ENCODE data around the gene RSPH6A. TPM values are rescaled to one million over a fixed set of nuclear protein-coding genes. Genes with fewer than 3 reads are reported as not detected.

The RSPH6A gene
- total RNA-seq, 1 donor from 2014 or later: not detected

- intact Hi-C loops (cut with DNase I): no loop called here
- Histone ChIP-seq H3K4me3 (no peak overlapping the region), H3K27ac (no peak overlapping the region), H3K9me3 (no peaks in the 10 kb centered on the region), H3K36me3 (peaks cover 0 to 31% of the 10 kb centered on the region in 2 donors), H3K4me1 (peaks cover 10% of the 10 kb centered on the region), H3K27me3 (no peaks in the 10 kb centered on the region)
- TF ChIP-seq POLR2AphosphoS5 (IDR thresholded peaks at IDR 0.05; ENCODE audit: insufficient read depth in 1 of 2, low read depth in 1 of 2) (no peak), CTCF (IDR thresholded peaks at IDR 0.05) (no peak), POLR2A (IDR thresholded peaks at IDR 0.05) (no peak)
- DNase-seq (ENCODE audit: extremely low spot score in 2 of 2): no peak
Observed at GRCh38 chr19:45821103-45821521, 6.0 kb upstream of the RSPH6A start.

GRCh38 chr19:45820413-45821102, 5.5 kb upstream of the RSPH6A start:
- Histone ChIP-seq H3K27ac (no peak overlapping the region), H3K4me3 (no peak overlapping the region), H3K9me3 (no peaks in the 10 kb centered on the region), H3K36me3 (peaks cover 0 to 26% of the 10 kb centered on the region in 2 donors), H3K27me3 (no peaks in the 10 kb centered on the region), H3K4me1 (peaks cover 15% of the 10 kb centered on the region)
- intact Hi-C loops (cut with DNase I): no loop called here
- no peak for DNase-seq (ENCODE audit: extremely low spot score in 2 of 2)
- TF ChIP-seq POLR2A (IDR thresholded peaks at IDR 0.05) (no peak), POLR2AphosphoS5 (IDR thresholded peaks at IDR 0.05; ENCODE audit: insufficient read depth in 1 of 2, low read depth in 1 of 2) (no peak), CTCF (IDR thresholded peaks at IDR 0.05) (no peak)

- Histone ChIP-seq H3K9me3 (no peaks in the 10 kb centered on the region), H3K36me3 (peaks cover 0 to 18% of the 10 kb centered on the region in 2 donors), H3K4me1 (peaks cover 18% of the 10 kb centered on the region), H3K4me3 (no peak overlapping the region), H3K27ac (no peak overlapping the region), H3K27me3 (no peaks in the 10 kb centered on the region)
- intact Hi-C loops (cut with DNase I): loop anchor here (10.0 kb wide), 2 partner anchors 65 to 195 kb away; partner anchors contain the start of gene IRF2BP1
- DNase-seq (ENCODE audit: extremely low spot score in 2 of 2): no peak
- TF ChIP-seq POLR2AphosphoS5 (IDR thresholded peaks at IDR 0.05; ENCODE audit: insufficient read depth in 1 of 2, low read depth in 1 of 2): no peak
- no peak for TF ChIP-seq CTCF (IDR thresholded peaks at IDR 0.05)
- no peak for TF ChIP-seq POLR2A (IDR thresholded peaks at IDR 0.05)
Observed at GRCh38 chr19:45819769-45820168, 4.7 kb upstream of the RSPH6A start.

- intact Hi-C loops (cut with DNase I): loop anchor here (10.0 kb wide), 2 partner anchors 67 to 197 kb away; partner anchors contain the start of gene IRF2BP1
- no peak for TF ChIP-seq POLR2AphosphoS5 (IDR thresholded peaks at IDR 0.05; ENCODE audit: insufficient read depth in 1 of 2, low read depth in 1 of 2)
- TF ChIP-seq CTCF (IDR thresholded peaks at IDR 0.05): no peak
- no peak for TF ChIP-seq POLR2A (IDR thresholded peaks at IDR 0.05)
- Histone ChIP-seq H3K4me3 (no peak overlapping the region), H3K9me3 (no peaks in the 10 kb centered on the region), H3K27ac (no peak overlapping the region), H3K27me3 (no peaks in the 10 kb centered on the region), H3K4me1 (peaks cover 18% of the 10 kb centered on the region), H3K36me3 (peaks cover 0 to 13% of the 10 kb centered on the region in 2 donors)
- peak in 1 of 2 donors; percentile 87 for DNase-seq (ENCODE audit: extremely low spot score in 2 of 2)
Observed at GRCh38 chr19:45817725-45818301, 2.7 kb upstream of the RSPH6A start.
